Smooth muscle cell (in vitro differentiated cells): Measurements from ENCODE around the gene SYNE3. TPM values are rescaled to one million over a fixed set of nuclear protein-coding genes. Genes with fewer than 3 reads are reported as not detected.

Source experiments
- DNase-seq: peaks from one replicate; lab custom pipeline; 2025; ENCODE audit not compliant: unreplicated experiment; lab: John Stamatoyannopoulos, UW
- H2AFZ ChIP-seq: fragments of 200-600 bp; sonication (generic); 2 replicates; pipeline ENCODE4 v1.6.0; 2016; ENCODE audit warnings: antibody characterized with exemption, low read depth, mild to moderate bottlenecking
- H3F3A ChIP-seq: fragments of 200-600 bp; sonication (generic); 2 replicates; pipeline ENCODE4 v1.6.0; 2017; ENCODE audit warnings: antibody characterized with exemption, low read depth
- H3K27ac ChIP-seq: fragments of 200-600 bp; sonication (generic); 2 replicates; pipeline ENCODE4 v1.5.1; 2016; ENCODE audit warnings: low read depth, mild to moderate bottlenecking
- H3K27me3 ChIP-seq: fragments of 200-600 bp; sonication (generic); 2 replicates; pipeline ENCODE4 v1.6.1; 2016; ENCODE audit warnings: low read depth, mild to moderate bottlenecking
- H3K36me3 ChIP-seq: fragments of 200-600 bp; sonication (generic); 2 replicates; pipeline ENCODE4 v1.5.1; 2016; ENCODE audit warnings: low read depth
- H3K4me1 ChIP-seq: fragments of 200-600 bp; sonication (generic); 2 replicates; pipeline ENCODE4 v1.5.1; 2016; ENCODE audit warnings: low read depth
- H3K4me2 ChIP-seq: fragments of 200-600 bp; sonication (generic); 2 replicates; pipeline ENCODE4 v1.6.0; 2016; ENCODE audit warnings: mild to moderate bottlenecking
- H3K4me3 ChIP-seq: fragments of 200-600 bp; sonication (generic); 2 replicates; pipeline ENCODE4 v1.5.1; 2016; ENCODE audit warnings: mild to moderate bottlenecking
- H3K79me2 ChIP-seq: fragments of 200-600 bp; sonication (generic); 2 replicates; pipeline ENCODE4 v1.6.0; 2016; ENCODE audit warnings: low read depth, mild to moderate bottlenecking
- H3K9ac ChIP-seq: fragments of 200-600 bp; sonication (generic); 2 replicates; pipeline ENCODE4 v1.6.0; 2016; ENCODE audit warnings: low read depth
- H3K9me3 ChIP-seq: fragments of 200-600 bp; sonication (generic); replicated peaks from 2 replicates; pipeline ENCODE4 v1.5.1; 2016; ENCODE audit warnings: low read depth
- H4K20me1 ChIP-seq: fragments of 200-600 bp; sonication (generic); 2 replicates; pipeline ENCODE4 v1.6.0; 2016; ENCODE audit warnings: low read depth
- CTCF ChIP-seq: fragments of 200-600 bp; sonication (generic); IDR thresholded peaks from 2 replicates; pipeline ENCODE4 v1.5.1; 2017; ENCODE audit warnings: borderline replicate concordance, mild to moderate bottlenecking, antibody characterized with exemption; ENCODE audit not compliant: insufficient read depth, poor library complexity, severe bottlenecking
- WGBS: methylation state at CpG from one replicate; pipeline ENCODE4 v1.1.7; 2016; ENCODE audit warnings: low lambda C conversion rate; 5-methylcytosine and 5-hydroxymethylcytosine counted together
- polyA plus RNA-seq: library from polyadenylated mRNA; unstranded; fragments of >200 nt; fragmentation: Nextera tagmentation; extraction: Ambion mirVana; gene quantifications from 2 replicates; pipeline ENCODE4 v1.2.1, GENCODE V29; 2016
- total RNA-seq: library from RNA; depleted of rRNA; stranded (reverse); fragments of >200 nt; gene quantifications from 2 replicates; pipeline ENCODE4 v1.2.3, GENCODE V29; 2014

SYNE3 gene
- total and polyA plus RNA-seq, 2 experiments from 2014 or later: 4.0 to 4.1 TPM

- DNase-seq: no peak
- peak overlapping the region; percentile 83 for H3K4me2 ChIP-seq
- H3K4me3 ChIP-seq: peak overlapping the region; percentile 30
Observed at GRCh38 chr14:95523815-95524448, 7.5 kb upstream of the SYNE3 start.

GRCh38 chr14:95523051-95523814 is 6.8 kb upstream of the SYNE3 start:
- Histone ChIP-seq H3K27me3 (no peaks in the 10 kb centered on the region), H3K27ac (peak overlapping the region; percentile 98), H3F3A (peaks cover 42% of the 10 kb centered on the region), H3K4me3 (peak overlapping the region; percentile 30), H3K9me3 (no peaks in the 10 kb centered on the region), H3K36me3 (no peaks in the 10 kb centered on the region), H3K79me2 (peaks cover 8% of the 10 kb centered on the region), H4K20me1 (no peaks in the 10 kb centered on the region), H3K4me1 (peaks cover 7% of the 10 kb centered on the region), H3K9ac (peak overlapping the region; percentile 90), H3K4me2 (peak overlapping the region; percentile 83), H2AFZ (no peak overlapping the region)
- no peak for DNase-seq
- TF ChIP-seq CTCF: no peak
- 16% methylated on average over 12 of the region's 12 CpGs for WGBS

More at GRCh38 chr14:95523815-95524448, 7.5 kb upstream of the SYNE3 start:
- no peaks in the 10 kb centered on the region for H3K36me3 ChIP-seq
- TF ChIP-seq CTCF: no peak
- H3K79me2 ChIP-seq: peaks cover 15% of the 10 kb centered on the region
- peaks cover 35% of the 10 kb centered on the region for H3F3A ChIP-seq
- H4K20me1 ChIP-seq: no peaks in the 10 kb centered on the region
- H2AFZ ChIP-seq: no peak overlapping the region
- peak overlapping the region; percentile 90 for H3K9ac ChIP-seq
- 35% methylated on average over 11 of the region's 11 CpGs for WGBS
- H3K4me1 ChIP-seq: peaks cover 7% of the 10 kb centered on the region
- H3K9me3 ChIP-seq: no peaks in the 10 kb centered on the region
- H3K27me3 ChIP-seq: no peaks in the 10 kb centered on the region
- peak overlapping the region; percentile 98 for H3K27ac ChIP-seq

GRCh38 chr14:95522556-95522955 is 6.1 kb upstream of the SYNE3 start:
- Histone ChIP-seq H3K27me3 (no peaks in the 10 kb centered on the region), H3K4me3 (no peak overlapping the region), H3K9ac (peak overlapping the region; percentile 90), H4K20me1 (no peaks in the 10 kb centered on the region), H3K79me2 (peaks cover 6% of the 10 kb centered on the region), H3K4me1 (peaks cover 7% of the 10 kb centered on the region), H3K9me3 (no peaks in the 10 kb centered on the region), H3K36me3 (no peaks in the 10 kb centered on the region), H2AFZ (no peak overlapping the region), H3F3A (peaks cover 43% of the 10 kb centered on the region), H3K27ac (peak overlapping the region; percentile 98), H3K4me2 (peak overlapping the region; percentile 83)
- DNase-seq: no peak
- no peak for TF ChIP-seq CTCF
- WGBS: 84% methylated on average over 4 of the region's 4 CpGs
